MM.1S (cell line): ENCODE data around the gene TTYH2.

Experiments
- EZH2 ChIP-seq: fragments of 300-600 bp; sonication (generic); optimal IDR thresholded peaks from 2 replicates; pipeline ENCODE3; 2017; ENCODE audit warnings: low read depth, mild to moderate bottlenecking, antibody characterized with exemption, low read length, mixed read lengths
- EZH2phosphoT487 ChIP-seq: fragments of 300-600 bp; sonication (generic); IDR thresholded peaks from 2 replicates; pipeline ENCODE4 v1.6.1; 2018; ENCODE audit warnings: antibody characterized with exemption, low read length
- TF ChIP-seq, protein P1 (sequence below): fragments of 300-600 bp; sonication (generic); IDR thresholded peaks from 2 replicates; pipeline ENCODE4 v1.5.1; 2016; ENCODE audit warnings: antibody characterized with exemption, low read length, mixed read lengths

DNA sequence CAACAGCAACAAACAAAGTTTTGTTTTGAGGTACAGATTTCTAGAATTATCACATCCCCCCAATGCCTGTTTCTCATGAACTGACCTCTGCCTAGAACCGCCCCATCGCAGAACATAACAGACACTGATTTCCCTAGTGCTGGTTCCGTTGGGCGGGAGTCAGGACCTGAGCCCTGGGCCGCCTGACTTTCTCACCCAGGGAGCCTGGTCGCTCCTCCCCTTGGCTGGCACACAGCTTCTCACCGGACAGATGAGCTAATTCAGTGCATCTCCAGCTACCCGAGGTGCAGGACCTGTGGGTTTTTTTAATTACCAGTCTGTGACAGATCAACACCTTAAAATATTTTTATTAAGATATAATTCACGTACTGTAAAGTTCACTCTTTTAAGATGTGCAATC lies 30.0 kb upstream of the TTYH2 start:
- TF ChIP-seq, protein P1, sequence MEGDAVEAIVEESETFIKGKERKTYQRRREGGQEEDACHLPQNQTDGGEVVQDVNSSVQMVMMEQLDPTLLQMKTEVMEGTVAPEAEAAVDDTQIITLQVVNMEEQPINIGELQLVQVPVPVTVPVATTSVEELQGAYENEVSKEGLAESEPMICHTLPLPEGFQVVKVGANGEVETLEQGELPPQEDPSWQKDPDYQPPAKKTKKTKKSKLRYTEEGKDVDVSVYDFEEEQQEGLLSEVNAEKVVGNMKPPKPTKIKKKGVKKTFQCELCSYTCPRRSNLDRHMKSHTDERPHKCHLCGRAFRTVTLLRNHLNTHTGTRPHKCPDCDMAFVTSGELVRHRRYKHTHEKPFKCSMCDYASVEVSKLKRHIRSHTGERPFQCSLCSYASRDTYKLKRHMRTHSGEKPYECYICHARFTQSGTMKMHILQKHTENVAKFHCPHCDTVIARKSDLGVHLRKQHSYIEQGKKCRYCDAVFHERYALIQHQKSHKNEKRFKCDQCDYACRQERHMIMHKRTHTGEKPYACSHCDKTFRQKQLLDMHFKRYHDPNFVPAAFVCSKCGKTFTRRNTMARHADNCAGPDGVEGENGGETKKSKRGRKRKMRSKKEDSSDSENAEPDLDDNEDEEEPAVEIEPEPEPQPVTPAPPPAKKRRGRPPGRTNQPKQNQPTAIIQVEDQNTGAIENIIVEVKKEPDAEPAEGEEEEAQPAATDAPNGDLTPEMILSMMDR, result no peak
- no peak for TF ChIP-seq EZH2
- TF ChIP-seq EZH2phosphoT487, result no peak
